HuH-7 (cell line): ENCODE results near the gene MTF1.

Experiments
- DNase-seq: peaks from one replicate; pipeline ENCODE4 v3.0.0; 2011; ENCODE audit warnings: low spot score

MTF1 gene

DNA sequence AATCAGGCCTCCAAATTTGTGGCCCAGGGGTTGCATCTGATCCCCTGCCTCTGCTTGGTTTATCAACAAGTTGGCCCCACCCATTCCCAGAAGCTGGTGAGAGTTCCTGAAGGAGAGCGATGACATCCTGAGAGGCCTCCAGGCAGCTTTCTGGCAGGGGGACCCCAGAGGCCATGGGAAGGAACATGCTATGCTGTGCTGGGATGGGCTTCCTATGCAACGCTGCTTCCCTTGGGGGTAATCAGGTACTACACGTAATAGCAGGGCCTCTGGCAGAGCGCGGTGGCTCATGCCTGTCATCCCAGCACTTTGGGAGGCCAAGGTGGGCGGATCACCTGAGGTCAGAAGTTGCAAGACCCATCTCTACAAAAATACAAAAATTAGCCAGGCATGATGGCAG, 8.4 kb upstream of the MTF1 start:
- no peak for DNase-seq

DNA sequence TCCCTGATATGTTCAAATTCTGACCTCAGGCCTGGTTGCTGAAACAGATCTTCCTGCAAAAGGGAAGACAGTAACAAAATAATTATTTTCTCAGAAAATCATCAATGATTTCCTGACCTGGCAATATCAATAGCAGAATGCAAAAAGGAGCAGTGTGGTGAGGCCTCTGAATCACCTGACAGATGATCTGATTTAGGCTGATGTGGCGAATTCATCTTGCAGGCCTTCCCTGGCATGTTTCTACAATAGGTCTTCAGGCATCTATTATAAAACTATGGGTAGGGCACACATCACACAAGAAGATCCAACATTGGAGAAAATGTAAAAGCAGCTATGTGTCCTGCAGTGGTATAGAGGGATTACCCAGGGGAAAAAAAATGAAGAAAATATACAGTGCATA, 7.1 kb upstream of the MTF1 start:
- no peak for DNase-seq

DNA sequence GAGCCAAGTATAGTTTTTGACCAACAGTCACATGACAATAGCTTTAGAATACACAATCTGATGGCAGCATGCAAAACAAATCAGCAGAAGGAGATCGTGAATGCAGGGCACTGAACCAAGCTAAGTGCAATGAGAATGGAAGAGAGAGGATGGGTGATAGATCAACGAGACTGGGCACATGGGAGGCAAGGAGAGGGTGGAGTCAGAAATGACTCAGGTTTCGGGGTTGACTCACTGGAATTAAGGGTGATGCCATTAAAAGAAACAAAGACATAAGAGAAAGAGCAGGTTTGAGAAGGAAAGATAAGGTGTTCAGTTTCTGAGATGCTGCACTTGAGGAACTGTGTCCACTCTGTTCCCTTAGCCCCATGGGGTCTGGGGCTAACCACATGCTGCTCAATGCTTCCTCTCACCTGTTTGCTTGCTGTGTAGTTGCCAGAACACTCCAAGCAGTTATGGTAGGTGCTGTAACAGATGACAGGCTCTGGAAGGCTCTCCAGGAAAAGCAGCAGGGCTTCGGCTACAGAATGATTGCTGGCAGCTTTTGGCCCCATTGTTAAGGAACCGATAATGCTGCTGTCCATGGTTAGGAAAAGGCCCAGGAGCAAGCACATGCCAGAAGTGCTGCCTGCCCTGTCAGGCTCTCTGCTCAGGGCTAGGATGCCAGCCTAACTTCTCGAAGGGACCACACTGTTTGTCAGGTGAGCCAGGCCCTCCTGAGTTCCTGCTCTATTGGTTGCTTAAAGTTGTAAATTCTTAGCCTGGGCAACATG, 6.1 kb upstream of the MTF1 start:
- no peak for DNase-seq

DNA sequence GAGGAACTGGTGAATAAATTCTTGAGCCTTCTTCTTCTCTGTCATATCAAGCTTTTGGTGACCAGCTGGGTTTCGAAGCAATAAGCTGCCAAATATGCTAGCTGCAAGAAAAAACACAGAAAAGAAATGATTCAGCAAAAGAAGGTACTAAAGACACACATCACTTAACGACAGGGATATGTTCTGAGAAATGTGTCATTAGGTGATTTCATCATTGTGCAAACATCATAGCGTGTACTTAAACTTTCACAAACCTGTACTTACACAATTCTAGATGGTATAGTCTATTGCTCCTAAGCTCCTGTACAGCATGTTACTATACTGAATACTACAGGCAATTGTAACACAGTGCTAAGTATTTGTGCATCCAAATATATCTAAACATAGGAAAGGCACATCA, 2.9 kb upstream of the MTF1 start:
- no peak for DNase-seq

DNA sequence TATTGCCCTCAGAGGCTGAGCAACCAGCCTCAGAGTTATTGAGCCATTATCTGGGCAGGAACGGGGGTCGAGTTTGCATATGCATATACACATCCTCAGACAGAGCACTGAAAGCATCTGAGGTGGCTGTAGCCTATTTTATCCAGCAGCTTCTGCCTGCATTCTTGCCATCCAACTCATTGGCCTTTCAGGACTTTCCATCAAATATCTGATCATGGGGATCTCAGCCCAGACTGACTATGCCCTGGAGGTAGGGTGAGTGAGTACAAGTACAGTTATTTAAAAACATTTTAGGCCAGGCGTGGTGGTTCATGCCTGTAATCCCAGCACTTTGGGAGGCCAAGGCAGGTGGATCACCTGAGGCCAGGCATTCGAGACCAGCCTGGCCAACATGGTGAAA, 1.8 kb upstream of the MTF1 start:
- DNase-seq = no peak

DNA sequence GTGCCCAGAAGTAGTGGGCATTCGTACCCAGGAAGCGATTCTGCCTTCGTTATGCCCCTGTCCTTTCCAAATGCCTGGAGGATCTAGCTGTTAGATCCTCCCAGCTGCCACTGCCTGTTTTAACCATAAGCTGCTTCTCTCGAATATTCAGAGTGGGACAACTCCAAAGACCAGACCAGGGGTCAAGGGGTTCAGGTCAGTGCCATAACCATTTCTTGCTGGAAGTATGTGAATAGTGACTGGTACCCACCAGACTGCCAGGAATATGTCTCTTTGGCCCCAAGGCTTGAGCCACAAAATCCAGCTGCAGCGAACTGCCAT, 914 bp upstream of the MTF1 start:
- DNase-seq = no peak

DNA sequence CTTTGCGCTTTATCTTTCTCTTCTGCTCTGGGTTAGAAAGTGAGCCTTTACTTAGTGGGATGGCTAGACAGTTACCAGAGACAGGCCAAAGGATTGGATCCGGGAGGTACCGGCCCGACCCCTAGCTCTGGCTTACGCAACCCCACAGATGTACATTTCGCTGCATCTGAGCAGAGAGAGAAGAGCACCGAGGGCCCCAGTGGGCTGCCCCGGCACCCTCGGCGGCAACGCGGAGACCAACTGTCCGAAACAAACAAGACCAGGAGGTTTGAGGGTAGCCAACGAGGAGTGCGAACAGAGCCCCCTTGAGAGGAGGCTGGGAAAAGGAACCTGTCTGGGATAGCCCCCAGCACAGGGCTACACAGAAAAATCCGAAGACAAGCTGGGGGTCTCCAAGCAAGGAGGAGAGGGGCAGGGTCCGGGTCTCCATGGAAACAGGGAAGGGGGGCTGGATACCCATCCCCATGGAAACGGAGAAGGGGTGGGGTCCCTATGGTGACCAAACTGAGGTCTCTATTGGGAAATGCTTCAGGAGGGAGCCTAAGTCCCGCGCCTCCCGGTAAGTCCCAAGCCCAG, 373 bp downstream of the MTF1 start:
- DNase-seq = no peak

DNA sequence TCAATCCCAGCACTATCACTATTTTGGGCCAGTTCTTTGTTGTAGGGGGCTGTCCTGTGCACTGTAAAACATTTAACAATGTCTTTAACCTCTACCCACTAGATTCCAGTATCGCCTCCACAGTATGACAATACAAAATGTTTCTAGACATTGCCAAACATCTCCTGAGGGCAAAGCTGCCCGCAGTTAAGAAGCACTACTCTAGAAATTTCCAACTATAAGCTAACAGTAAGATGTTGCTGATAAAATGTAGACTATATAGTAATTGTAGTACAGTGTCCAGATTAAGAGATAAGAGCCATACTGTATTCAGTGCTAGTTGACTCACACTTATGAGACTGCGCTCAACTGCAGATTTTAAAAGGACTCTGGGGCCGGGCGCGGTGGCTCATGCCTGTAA, 5.0 kb downstream of the MTF1 start:
- no peak for DNase-seq

DNA sequence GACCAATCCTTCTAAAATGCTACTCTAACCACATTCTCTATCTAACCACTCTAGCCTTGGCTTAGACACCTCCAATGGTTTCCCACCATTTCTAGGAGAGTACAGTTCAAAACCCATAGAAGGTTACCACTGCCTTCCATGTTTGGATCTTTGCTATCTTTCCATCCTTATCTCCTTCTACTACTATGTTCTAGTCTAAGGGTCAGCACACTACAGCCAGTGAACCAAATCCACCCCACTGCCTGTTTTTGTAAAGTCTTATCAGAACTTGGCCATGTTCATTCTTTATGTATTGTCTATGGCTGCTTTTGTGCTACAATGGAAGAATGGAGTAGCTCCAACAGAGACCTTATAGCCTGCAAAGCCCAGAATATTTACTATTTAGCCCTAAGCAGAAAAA, 6.2 kb downstream of the MTF1 start:
- DNase-seq = no peak

DNA sequence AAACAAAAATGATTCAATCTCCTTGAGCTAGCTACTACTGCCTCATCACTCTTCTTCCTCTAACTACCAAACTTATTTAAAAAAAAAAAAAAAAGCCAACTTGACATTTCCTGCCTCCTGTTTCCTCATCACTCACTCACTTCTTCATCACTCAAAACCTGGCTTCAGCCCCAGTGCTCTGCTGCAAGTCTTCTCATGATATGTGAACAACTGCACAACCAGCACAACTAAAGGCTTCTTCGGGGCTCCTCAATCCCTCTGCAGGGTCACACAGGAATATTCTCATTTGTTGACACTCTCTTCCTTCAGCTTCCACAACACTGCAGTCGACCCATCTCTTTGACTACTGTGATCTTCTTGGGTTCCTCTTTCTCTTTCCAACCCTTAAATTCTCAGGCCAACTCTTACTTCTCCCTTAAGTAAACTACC, 7.6 kb downstream of the MTF1 start:
- DNase-seq = no peak

DNA sequence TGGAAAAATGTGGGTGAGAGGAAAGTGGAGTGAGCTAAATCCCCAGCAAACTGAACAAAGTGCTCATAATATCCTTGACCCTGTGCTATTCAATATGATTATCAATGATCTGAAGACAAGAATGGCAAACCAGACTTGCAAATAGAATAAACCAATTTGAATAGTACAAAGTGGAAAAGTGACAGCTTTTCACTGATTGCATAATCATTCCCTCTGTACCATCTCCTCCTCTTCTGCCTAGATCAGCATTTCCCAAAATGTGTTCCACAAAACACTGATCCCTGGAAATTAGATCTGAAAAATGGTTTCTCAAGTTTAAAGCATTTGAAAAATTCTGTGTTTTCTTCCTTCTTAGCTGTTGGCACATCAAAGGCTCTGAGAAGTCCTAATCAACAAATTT, 8.1 kb downstream of the MTF1 start:
- DNase-seq = no peak

DNA sequence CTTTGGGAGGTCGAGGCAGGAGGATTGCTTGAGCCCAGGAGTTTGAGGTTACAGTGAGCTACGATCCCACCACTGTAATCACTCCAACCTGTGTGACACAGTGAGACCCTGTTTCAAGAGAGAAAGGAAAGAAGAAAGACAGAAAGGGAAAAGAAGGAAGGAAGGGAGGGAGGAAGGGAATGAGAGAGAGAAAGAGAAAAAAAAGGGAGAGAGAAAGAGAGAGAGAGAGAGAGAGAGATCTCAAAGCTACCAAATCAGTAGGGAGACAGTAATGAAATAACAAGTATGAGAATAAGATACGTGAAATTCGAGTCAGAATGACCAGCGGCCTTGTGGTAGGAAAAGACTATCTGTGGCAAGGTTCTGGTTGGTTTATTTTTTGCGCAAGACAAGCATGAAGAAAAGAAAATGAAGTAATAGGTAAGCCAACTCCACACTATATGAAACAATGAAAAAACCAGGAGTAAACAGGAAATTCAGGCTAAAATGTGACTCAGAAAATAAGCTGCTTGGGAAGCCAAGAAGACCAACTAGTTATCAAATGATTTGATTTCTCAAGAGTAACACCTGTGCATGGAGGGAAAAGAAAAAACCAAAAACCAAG, 8.9 kb downstream of the MTF1 start:
- no peak for DNase-seq

DNA sequence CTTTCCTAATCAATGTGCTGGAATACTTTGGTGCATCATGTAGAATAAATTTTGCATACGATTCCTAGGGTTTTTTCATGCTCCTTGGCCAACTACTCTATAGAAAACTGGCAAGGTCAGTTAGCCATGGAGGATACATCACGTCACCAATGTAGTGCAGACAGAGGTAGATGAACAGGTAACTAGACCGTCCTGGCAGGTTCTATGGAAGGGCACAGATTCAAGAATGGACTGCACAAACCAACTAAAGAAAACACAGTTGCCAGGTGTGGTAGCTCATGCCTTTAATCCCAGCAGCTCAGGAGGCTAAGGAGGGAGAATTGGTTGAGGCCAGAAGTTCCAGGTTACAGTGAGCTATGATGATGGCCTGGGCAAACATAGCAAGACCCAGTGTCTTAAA, 9.9 kb downstream of the MTF1 start:
- DNase-seq = no peak

DNA sequence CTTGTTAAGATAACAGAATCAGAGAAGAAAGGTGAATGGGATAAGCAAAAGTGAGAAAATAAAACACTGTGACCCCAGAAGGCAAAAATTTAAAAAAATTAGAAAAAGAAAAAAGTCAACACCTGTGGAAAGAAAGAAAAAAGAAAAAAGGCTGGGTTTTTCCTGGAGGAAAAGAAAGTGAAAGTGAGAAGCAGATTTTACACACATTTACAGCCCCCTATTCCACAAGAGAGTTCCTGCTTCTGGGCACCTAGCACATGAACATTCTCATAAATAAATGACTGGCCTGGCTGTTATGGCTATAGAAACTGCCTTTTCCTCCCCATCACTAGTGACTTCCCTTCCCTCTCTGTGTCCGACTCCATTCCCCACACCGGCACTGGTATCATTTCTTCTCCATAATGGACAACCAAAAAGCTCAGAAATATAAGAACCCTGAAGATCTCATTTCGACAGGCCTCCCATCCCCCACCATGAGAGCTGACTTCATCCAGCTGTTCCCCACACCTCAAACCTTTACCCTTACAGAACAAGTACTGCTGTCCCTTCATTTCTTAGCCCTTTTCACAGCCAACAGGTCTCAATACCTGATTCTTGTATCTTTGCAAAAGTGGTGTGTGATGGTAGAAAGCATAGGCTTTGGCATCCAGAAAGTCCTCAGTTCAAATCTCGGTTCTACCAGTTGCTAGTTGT, 12.6 kb downstream of the MTF1 start:
- DNase-seq = no peak

DNA sequence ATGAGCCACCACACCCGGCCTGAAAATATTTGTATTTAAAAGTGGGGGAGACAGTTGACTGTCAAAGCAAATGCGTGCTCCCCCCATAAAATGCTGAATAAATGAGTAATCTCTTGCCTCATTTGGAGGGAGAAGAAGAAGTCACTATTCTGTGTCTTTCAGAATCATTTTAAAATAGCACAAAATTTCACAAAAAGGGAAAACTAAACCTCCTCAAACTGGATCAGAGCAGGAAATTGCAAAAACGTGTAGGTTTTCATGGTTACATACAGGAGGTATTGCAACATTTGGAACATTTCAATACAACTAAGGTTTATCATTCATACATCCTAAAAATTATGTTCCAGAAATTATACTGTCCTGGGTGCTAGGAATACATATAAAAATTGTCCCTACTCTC, 13.6 kb downstream of the MTF1 start:
- no peak for DNase-seq

DNA sequence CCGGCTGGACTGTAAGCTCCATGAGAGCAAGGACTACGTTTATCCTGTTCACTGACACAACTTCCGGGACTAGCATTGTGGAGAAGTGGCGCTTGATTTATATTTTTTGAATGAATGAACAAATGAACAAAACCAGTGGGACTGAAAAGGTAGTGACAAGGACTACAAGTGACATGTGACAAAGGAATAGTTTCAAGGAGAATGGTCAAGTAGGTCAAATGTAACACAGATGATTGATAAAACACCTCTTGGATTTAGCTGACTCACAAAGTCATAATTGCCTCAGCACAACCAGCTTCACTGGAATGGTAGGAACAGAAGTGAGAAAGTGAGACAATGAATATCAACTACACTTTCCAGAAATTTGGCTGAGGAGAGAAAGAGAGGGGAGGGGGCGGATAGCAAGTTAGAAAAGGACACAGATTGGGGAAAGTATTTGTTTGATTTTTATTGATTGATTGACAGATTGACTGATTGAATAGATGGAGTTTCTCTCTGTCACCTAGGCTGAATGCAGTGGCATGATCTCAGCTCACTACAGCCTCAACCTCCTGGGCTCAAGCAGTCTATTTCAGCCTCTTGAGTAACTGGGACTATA, 14.2 kb downstream of the MTF1 start:
- no peak for DNase-seq

DNA sequence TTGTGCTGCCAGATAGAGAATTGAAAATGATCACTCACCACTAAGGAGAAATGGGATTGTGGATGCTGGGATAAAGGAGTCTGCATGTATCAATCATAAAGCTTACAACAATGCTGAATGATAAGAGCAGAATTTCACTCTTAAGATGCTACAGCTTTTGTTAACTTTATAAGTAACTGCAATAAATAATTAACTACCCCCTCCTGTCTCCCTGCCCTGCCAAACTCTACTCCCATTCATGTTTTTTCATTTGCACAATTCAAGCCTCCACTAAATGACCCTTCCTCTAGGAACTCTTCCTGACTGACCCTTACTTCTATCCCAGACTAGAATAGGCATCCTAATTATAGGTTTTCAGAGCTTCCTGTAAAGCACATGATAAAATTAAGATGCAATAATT, 14.9 kb downstream of the MTF1 start:
- DNase-seq = no peak

DNA sequence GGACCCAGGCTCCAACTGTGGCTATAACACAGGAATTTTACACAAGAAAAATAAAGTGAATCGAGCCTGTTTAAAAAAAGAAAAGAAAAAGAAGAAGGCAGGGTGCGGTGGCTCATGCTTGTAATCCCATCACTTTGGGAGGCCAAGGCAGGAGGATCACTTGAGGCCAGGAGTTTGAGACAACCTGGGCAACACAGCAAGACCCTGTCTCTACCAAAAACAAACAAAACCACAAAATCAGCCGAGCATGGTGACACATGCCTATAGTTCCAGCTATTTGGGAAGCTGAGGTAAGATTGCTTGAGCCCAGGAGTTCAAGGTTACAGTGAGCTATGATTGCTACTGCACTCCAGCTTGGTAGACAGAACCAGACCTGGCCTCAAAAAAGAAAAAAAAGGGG, 17.7 kb downstream of the MTF1 start:
- DNase-seq = no peak

DNA sequence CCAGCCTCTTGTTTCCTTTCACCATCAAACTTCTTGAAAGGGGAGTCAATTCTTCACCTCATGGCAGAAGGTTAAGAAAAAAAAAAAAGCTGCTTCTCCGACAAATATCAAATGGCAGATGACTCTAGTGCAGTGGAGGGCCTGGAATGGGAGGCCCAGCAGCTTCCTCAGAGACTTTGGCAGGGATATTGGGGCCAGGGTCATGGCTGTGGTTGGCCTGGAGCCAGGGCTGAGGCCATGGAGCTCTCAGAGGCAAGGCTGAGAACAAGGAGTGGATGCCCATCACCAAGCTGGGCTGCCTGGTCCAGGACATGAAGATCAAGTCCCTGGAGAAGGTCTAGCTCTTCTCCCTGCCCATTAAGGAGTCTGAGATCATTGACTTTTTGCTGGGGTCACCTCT, 18.7 kb downstream of the MTF1 start:
- DNase-seq = no peak

DNA sequence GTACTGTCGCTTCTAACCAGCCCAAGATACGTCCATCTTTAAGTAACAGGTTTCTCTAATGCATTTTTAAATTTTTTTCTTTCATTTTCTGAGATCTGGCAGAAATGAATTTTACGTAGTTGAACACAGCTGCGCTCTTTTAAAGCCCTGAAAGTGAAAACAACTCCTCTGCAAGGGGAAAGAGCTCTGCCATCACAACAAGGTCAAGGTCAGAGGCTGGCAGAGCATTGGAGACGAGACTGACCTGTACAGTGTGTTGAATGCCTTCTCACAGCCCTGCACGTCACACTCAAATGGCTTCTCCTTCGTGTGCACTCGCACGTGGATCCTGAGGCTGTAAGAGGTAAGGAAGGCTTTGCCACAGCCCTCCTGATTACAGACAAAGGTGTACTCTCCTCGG, 19.7 kb downstream of the MTF1 start:
- no peak for DNase-seq

DNA sequence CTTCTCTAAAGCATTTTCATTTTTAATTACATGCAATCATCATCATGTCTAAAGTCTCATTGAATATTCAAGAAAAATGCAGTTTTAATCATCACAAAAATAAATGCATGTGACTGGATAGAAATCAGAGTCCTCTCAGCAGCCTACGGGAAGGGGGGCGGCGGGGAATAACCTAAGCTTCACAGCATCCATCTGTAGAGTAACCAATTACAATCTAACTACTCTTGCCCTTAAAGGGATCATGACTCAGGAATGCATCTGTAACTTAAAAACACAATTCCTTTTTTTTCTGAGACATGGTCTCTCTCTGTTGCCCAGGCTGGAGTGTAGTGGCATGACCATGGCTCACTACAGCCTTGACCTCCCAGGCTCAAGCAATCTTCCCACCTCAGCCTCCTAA, 22.6 kb downstream of the MTF1 start:
- no peak for DNase-seq

DNA sequence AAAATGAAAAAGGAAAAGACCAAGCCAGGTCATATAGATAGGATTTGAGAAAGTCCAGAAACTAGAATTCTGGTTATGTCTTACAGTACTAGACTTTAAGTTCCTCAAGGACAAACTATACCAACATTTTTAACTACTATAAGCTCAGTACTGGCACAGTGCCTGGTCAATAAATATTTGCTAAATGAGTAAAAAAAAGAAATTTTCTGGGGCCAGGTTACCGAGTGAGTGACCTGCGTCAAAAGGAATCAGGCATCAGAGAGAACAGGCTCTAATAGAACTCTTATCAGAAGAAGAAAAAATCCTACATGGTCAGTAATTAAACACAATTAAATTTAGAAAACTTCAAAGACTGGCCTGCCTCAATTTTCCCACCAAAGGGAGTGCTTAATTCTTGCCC, 27.6 kb downstream of the MTF1 start:
- DNase-seq = no peak

DNA sequence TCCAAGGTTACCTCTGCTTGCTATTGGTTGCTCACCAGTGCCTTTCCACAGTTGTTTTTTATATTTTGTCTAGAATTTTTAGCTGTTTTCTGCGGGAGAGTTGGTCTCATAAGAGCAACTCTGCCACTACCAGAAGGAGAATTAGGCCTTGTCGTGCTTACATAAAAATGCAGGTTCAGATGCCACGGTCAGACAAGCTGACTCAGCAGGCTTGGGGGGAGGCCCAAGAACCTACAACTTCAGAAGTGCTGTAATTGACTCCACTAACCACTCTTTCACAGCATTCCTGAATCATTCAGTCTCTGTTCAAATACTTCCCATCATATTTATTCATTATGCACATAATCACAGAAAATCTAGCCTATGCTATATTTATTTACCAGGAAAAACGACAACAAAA, 28.3 kb downstream of the MTF1 start:
- no peak for DNase-seq
